AG09309 (cell line): ENCODE measurements around the gene HMCN1.

Experiments used
- DNase-seq: peaks from one replicate; pipeline ENCODE4 v3.0.0-alpha.2; 2010; ENCODE audit warnings: low read depth
- H3K4me3 ChIP-seq: 2 replicates; pipeline ENCODE4 v1.5.1; 2011; ENCODE audit warnings: mild to moderate bottlenecking, low read depth, low read length, moderate library complexity; ENCODE audit not compliant: control insufficient read depth
- TF ChIP-seq, protein P1 (sequence below): IDR thresholded peaks from 2 replicates; pipeline ENCODE4 v1.5.1; 2011; ENCODE audit warnings: mild to moderate bottlenecking, low read depth, low read length, inconsistent platforms; ENCODE audit not compliant: insufficient read depth, control insufficient read depth; ENCODE audit errors: missing control alignments

Gene HMCN1

DNA sequence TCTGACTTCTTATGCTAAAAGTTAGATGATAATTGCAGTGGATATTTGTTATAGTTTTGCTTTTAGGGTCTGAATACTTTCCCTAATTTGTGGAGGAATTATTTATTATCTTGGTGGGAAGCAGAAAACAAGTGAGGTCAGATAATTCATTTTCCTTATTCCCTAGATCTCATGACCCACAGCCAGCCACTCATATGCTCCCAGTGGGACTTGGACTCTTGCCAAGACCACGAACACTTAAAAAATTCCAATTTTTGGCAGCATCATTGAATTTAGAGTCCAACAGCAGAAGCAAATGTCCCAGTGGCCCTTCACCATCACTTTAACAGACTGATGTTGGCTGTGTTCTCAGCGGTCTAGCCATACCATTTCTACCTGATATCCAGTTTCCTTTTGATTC, 204.2 kb downstream of the HMCN1 start:
- no peak overlapping the region for H3K4me3 ChIP-seq
- TF ChIP-seq, protein P1, sequence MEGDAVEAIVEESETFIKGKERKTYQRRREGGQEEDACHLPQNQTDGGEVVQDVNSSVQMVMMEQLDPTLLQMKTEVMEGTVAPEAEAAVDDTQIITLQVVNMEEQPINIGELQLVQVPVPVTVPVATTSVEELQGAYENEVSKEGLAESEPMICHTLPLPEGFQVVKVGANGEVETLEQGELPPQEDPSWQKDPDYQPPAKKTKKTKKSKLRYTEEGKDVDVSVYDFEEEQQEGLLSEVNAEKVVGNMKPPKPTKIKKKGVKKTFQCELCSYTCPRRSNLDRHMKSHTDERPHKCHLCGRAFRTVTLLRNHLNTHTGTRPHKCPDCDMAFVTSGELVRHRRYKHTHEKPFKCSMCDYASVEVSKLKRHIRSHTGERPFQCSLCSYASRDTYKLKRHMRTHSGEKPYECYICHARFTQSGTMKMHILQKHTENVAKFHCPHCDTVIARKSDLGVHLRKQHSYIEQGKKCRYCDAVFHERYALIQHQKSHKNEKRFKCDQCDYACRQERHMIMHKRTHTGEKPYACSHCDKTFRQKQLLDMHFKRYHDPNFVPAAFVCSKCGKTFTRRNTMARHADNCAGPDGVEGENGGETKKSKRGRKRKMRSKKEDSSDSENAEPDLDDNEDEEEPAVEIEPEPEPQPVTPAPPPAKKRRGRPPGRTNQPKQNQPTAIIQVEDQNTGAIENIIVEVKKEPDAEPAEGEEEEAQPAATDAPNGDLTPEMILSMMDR = no peak
- DNase-seq = no peak

DNA sequence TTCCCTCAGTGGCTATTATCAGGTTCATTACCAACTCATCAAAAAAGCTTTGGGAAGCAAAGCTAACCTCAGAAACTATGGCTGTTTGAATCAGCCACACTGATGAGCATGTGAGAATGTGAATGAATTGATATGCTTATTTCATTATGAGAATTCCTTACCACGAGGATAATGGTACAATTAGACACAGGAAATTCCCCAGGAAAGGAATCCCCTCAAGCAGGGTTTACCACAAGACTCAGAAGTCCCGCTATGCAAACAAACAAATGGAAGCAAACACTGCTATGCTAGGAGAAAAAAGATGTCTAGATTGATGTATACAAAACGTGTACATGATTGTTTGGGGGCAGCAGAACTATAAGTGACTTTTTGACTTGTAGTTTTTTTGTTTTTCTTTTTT, 205.0 kb downstream of the HMCN1 start:
- no peak overlapping the region for H3K4me3 ChIP-seq
- TF ChIP-seq, protein P1 = no peak
- DNase-seq = no peak

DNA sequence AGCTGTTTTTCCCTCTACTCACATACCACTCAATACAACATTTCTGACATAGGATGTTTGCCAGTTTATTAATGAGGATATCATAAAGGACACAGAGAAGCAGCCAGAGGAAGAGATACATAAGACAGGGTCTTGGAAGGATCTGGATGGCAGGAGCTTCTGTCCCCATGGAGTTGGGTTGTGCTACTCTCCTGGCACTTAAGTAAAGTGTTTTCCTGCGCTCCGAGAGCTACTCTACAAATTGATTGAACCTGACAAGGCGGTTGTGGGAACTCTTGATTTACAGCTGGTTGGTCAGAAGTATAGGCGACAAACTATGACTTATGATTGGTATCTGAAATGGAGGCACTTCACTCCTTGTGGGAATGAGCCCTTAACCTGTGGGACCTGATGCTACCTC, 208.8 kb downstream of the HMCN1 start:
- TF ChIP-seq, protein P1 = no peak
- no peak overlapping the region for H3K4me3 ChIP-seq
- no peak for DNase-seq

DNA sequence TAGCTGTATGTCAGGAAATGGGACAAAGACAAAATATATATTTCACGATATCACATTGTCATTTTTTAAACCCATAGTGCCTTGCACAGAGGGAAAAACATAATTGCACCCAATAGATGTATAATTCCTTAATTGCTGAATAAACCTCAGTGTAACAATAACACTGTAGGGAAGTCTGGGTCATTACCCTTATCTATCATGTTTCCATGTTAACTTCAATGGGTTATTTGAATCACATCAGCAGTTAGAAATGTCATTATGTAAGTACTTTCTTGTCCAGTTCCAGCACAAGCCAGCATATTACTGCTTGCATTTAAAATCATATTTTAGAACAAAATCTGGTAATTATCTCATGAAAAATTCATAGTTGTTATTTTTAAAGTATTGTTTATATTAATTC, 222.7 kb downstream of the HMCN1 start:
- TF ChIP-seq, protein P1 = no peak
- DNase-seq = no peak
- no peak overlapping the region for H3K4me3 ChIP-seq

DNA sequence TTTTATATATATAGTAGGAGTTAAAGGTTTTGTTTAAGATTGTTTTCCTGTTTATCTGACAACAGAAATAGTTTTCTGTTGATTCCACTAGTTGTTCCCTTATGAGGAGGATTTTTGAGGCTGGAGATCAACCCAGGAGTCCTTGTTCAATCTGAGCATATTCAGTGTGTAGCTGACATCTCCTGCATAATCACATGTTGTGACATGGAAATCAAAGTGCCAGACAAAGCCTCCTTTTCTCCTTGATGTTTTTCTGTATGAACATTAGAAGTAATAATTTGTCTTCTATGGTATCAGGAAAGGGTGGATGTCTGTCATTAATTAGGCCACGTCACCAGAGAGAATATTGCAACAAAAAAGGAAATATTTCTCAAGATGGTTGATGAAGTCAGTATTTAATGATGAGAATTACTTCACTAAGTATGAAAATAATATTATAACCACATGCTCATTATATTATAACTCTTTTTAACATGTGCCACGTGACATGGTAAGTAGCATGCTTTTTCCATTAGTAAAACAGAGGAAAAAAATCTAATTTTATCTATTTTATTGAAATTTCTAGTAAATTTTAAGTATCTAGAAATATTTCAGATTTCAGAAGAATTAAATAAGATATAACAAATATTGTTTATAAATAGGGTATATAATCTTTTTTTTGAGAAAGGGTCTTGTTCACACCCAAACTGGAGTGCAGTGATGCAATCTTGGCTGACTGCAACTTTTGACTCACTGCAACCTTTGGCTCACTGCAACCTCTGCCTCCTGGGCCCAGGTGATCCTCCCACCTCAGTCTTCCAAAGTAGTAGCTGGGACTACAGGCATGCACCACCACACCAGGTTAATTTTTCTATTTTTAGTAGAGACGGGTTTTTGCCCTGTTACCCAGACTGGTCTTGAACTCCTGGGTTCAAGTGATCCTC, 223.5 kb downstream of the HMCN1 start:
- DNase-seq = no peak
- TF ChIP-seq, protein P1 = no peak
- H3K4me3 ChIP-seq = no peak overlapping the region

DNA sequence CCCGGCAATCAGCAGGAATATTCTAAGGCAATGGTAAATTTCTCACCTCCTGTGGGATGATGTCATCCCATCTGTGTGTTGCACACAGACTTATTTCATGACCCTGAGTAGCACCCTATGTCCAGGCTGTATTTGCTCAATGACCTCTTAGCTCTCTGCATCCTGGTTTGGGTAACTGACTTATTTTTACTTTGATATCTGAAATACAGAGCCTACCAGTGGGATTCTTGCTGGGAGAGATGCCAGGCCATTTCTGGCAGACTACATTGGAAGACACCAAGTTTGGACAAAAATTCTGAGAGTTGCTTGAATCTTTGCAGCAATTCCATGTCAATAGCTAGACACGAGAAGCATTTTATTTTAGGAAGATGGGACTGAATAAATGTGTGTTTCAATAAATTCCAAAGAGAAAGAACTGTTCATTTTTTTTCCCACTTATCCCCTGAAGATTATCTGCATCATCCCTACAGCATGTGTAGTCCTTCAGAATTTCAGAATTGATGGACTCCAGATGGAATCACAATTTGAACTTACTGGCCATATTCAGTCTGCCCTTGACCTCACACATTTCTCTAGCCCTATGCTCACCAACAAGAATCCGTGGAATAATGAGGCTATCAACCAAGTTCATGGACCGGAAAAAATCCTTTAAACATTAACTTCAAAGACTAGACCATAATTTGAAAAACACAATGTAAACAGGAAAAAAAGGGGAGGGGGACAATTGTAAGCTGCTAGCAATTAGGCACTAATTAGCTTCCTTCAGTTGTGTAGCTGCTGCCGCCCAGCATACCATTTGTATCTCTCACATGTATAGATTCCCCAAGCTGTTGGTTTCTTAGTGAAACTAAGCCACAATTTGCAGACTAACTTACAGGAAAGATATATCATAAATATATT, 226.5 kb downstream of the HMCN1 start:
- TF ChIP-seq, protein P1 = no peak
- no peak for DNase-seq
- H3K4me3 ChIP-seq = no peak overlapping the region
